Prostate gland (tissue), 2 donors: ENCODE results near the gene DSCAML1. TPM values are rescaled to one million over a fixed set of nuclear protein-coding genes. Genes with fewer than 3 reads are reported as not detected.

Source experiments
- DNase-seq: peaks from one replicate; pipeline ENCODE4 v3.0.0-alpha.2; 2019; ENCODE audit warnings: low spot score
- H3K27ac ChIP-seq, 2 donors: fragments of 200-600 bp; sonication (generic); 2 replicates each; pipeline ENCODE4 v1.5.1; 2017 to 2019
- H3K27me3 ChIP-seq: fragments of 200-600 bp; sonication (generic); replicated peaks from 2 replicates; pipeline ENCODE4 v1.5.1; 2019; ENCODE audit not compliant: insufficient read depth
- H3K36me3 ChIP-seq, 2 donors: fragments of 200-600 bp; sonication (generic); 1 replicate in 1 of 2; 2 replicates in 1 of 2; pipeline versions ENCODE4 v1.5.1 to v1.8.1; 2017 to 2019
- H3K4me1 ChIP-seq: fragments of 200-600 bp; sonication (generic); replicated peaks from 2 replicates; pipeline ENCODE4 v1.5.1; 2019
- H3K4me3 ChIP-seq, 2 donors: fragments of 200-600 bp; sonication (generic); 2 replicates each; pipeline ENCODE4 v1.5.1; 2017 to 2019
- H3K9me3 ChIP-seq: fragments of 200-600 bp; sonication (generic); 2 replicates; pipeline ENCODE4 v1.5.1; 2017
- POLR2A ChIP-seq: fragments of 450-650 bp; IDR thresholded peaks from one replicate; pipeline ENCODE4 v1.6.1; 2016; ENCODE audit warnings: antibody characterized with exemption, mild to moderate bottlenecking
- POLR2AphosphoS5 ChIP-seq: sonication (generic); formaldehyde crosslinking; IDR thresholded peaks from one replicate; pipeline ENCODE4 v1.6.1; 2017; ENCODE audit warnings: antibody characterized with exemption
- WGBS: methylation state at CpG from one replicate; pipeline ENCODE4 v1.1.5; 2018; 5-methylcytosine and 5-hydroxymethylcytosine counted together
- intact Hi-C: fragments of 100-400 bp; cut with DNase I; formaldehyde crosslinking; loops from one replicate; pipeline ENCODE4 v1.14.2; 2022
- total RNA-seq, 2 donors: library from RNA; depleted of rRNA; stranded (reverse); fragments of >200 nt; gene quantifications; one replicate each; pipeline ENCODE4 v1.1.0, GENCODE V29; 2016
- TF ChIP-seq, protein P1 (sequence below), 4 experiments: fragments of 200-600 bp in 2 of 4; fragments of 450-650 bp in 2 of 4; sonication (generic) in 2 of 4; IDR thresholded peaks; 1 replicate in 3 of 4; 2 replicates in 1 of 4; pipeline ENCODE4 v1.5.1; 2016 to 2019; ENCODE audit warnings: antibody characterized with exemption in 4 of 4, mild to moderate bottlenecking in 2 of 4, moderate library complexity in 2 of 4

The DSCAML1 gene
- total RNA-seq, 2 donors from 2014 or later, result 0.14 to 2.8 TPM

DNA sequence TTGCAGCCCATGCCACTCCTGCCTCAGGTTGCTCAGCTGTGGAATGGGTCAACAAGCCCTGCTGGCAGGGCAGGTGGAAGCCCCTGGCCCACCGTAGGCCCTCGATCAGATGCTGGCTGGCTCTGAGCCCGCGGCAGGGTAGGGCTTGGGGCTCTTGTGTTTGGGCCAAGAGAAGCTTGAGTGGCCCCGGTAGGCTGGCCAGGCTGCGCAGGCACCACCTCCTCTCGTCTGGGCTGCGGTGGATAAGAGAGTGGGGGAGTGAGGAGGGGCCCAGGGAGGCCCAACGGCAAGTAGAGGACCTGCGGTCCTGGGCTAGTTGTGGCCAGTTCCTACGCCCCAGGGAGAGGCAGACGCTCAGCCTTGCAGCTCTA is 354.2 kb downstream of the DSCAML1 start:
- Histone ChIP-seq H3K36me3 (no peaks in the 10 kb centered on the region), H3K4me3 (no peak overlapping the region), H3K27ac (no peak overlapping the region), H3K9me3 (no peaks in the 10 kb centered on the region), H3K4me1 (no peaks in the 10 kb centered on the region), H3K27me3 (peaks cover 2% of the 10 kb centered on the region)
- WGBS, result 72% methylated on average over 8 of the region's 12 CpGs
- TF ChIP-seq, protein P1, sequence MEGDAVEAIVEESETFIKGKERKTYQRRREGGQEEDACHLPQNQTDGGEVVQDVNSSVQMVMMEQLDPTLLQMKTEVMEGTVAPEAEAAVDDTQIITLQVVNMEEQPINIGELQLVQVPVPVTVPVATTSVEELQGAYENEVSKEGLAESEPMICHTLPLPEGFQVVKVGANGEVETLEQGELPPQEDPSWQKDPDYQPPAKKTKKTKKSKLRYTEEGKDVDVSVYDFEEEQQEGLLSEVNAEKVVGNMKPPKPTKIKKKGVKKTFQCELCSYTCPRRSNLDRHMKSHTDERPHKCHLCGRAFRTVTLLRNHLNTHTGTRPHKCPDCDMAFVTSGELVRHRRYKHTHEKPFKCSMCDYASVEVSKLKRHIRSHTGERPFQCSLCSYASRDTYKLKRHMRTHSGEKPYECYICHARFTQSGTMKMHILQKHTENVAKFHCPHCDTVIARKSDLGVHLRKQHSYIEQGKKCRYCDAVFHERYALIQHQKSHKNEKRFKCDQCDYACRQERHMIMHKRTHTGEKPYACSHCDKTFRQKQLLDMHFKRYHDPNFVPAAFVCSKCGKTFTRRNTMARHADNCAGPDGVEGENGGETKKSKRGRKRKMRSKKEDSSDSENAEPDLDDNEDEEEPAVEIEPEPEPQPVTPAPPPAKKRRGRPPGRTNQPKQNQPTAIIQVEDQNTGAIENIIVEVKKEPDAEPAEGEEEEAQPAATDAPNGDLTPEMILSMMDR (IDR thresholded peaks at IDR 0.05), result no peak
- no peak for TF ChIP-seq POLR2AphosphoS5
- TF ChIP-seq POLR2A, result no peak
- no peak for DNase-seq
- intact Hi-C loops, result loop anchor here (5.0 to 10.0 kb wide), 3 partner anchors 359 to 612 kb away; no protein-coding TSS in a partner anchor

DNA sequence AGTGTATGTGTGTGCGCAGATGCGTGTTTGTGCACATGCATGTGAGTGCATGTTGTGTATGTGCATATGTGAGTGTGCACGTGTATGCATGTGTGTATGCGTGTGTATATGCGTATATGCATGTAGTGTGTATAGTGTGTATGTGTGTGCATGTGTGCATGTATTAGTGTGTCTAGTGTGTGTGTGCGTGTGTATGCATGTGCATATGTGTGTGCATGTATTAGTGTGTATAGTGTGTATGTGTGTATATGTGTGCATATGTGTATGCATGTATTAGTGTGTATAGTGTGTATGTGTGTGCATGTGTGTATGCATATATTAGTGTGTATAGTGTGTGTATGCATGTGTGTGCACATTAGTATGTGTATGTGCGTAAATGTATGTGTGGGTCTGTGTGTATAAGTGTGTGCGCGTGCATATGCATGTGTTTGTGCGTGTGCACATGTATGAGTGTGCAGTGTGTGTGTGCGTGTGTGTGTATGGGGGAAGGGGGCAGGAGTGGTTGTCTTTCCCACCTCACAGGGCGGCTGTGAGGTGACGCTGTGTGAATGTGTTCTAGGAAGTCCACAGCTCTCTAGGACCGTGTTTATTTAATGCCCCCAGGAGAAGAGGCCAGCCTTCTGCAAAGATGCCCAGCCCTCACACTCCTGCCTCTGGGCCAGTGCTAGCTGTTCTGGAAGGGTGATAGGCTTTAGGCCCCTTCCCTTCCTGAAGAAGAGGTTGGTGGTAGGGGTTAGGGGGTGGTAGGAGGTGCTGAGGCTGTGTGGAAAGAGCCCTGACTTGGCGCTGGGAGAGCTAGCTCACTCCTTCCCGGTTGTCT is 354.8 kb downstream of the DSCAML1 start:
- Histone ChIP-seq H3K36me3 (no peaks in the 10 kb centered on the region), H3K27me3 (peaks cover 2% of the 10 kb centered on the region), H3K9me3 (no peaks in the 10 kb centered on the region), H3K4me3 (no peak overlapping the region), H3K27ac (no peak overlapping the region), H3K4me1 (no peaks in the 10 kb centered on the region)
- no peak for DNase-seq
- 85% methylated on average over 16 of the region's 16 CpGs for WGBS
- TF ChIP-seq, protein P1 (IDR thresholded peaks at IDR 0.05), result no peak
- TF ChIP-seq POLR2AphosphoS5 (no peak), POLR2A (no peak)
- intact Hi-C loops, result loop anchor here (5.0 to 10.0 kb wide), 3 partner anchors 360 to 613 kb away; no protein-coding TSS in a partner anchor

DNA sequence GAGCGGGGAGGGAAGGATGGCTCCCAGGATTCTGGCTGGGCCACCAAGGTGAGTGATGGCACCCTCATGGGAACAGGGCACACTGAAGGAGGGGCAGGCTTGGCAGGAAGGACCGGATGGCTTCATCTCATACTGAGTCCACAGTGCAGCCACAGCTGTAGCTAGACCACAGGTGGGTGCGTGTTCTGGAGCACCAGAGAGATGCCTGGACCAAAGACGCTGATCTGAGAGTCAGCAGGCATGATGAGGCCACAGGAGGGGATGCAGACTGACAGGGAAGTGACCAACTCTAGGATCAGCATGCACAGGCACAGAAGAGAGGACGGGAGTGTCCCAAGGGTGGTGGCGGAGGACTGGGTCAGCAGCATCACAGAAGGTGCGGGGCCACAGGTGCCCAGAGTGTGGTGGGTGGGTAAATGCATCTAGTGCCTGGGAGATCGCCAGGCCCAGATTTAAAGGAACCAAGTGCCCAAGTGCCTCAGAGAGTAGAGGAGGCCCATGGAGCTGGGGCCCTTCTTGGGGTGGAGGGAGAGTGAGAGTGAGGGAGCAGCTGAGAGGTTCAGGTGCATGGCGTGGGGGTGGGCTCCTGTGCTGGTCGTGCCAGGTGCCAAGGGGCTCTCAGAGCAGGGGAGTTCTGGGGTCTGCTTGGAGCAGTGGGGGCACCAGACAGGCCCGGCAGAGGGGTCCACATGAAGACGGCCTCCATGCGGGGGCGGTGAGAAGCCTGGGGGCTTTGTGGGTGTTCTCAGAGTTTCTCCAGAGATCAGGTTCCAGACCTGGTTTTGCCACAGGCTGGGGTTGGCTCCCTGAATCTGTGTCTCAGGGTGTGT is 355.7 kb downstream of the DSCAML1 start:
- Histone ChIP-seq H3K4me3 (no peak overlapping the region), H3K27ac (no peak overlapping the region), H3K9me3 (no peaks in the 10 kb centered on the region), H3K27me3 (peaks cover 2% of the 10 kb centered on the region), H3K36me3 (no peaks in the 10 kb centered on the region), H3K4me1 (no peaks in the 10 kb centered on the region)
- no peak for DNase-seq
- 84% methylated on average over 14 of the region's 14 CpGs for WGBS
- TF ChIP-seq, protein P1 (IDR thresholded peaks at IDR 0.05), result no peak
- TF ChIP-seq POLR2A (no peak), POLR2AphosphoS5 (no peak)
- intact Hi-C loops, result loop anchor here (5.0 to 10.0 kb wide), 3 partner anchors 361 to 613 kb away; no protein-coding TSS in a partner anchor

DNA sequence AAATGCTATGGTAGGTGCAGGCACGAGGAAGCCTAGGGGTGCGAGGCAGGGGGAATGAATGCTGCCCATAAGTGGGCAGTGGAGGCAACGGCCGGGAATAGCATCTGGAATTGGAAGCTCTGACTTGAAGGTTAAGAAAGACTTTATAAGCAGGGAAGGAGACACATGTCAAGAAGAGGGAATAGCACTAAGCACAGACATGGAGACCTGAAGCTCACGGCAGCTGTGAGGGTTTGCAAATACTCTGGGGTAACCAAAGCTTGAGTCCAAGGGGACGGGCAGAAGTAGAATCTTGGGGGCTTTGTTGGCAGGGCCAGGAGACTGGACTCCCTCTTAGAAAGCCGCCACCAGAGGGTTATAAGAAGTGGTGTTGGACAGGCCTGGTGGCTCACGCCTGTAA is 356.8 kb downstream of the DSCAML1 start:
- 88% methylated on average over 8 of the region's 8 CpGs for WGBS
- intact Hi-C loops, result loop anchor here (5.0 to 10.0 kb wide), 3 partner anchors 362 to 615 kb away; no protein-coding TSS in a partner anchor

More for the DNA sequence above, 356.8 kb downstream of the DSCAML1 start:
- DNase-seq, result no peak
- Histone ChIP-seq H3K9me3 (no peaks in the 10 kb centered on the region), H3K27me3 (peaks cover 2% of the 10 kb centered on the region), H3K4me3 (no peak overlapping the region), H3K36me3 (no peaks in the 10 kb centered on the region), H3K4me1 (no peaks in the 10 kb centered on the region), H3K27ac (no peak overlapping the region)
- TF ChIP-seq, protein P1 (IDR thresholded peaks at IDR 0.05), result no peak
- TF ChIP-seq POLR2A (no peak), POLR2AphosphoS5 (no peak)
